ENCODE results near the gene IRF2BP2.

Gene IRF2BP2

GRCh38 chr1:234554698-234555311 is 55.2 kb downstream of the IRF2BP2 start:
- DNase-seq: no peak
